Fibroblast of skin of right quadriceps (primary cell): ENCODE data around the gene TMEM205.

Experiments
- DNase-seq: peaks from one replicate; pipeline ENCODE4 v3.0.0-alpha.2; 2013

Gene TMEM205

GRCh38 chr19:11295665-11296245 is 50.3 kb downstream of the TMEM205 start, which contains the start of gene TSPAN16:
Gene TSPAN16, plus strand, starts transcription at chr19:11296160. Its CDS starts 138 bp downstream, at chr19:11296298.
- DNase-seq: no peak

DNA sequence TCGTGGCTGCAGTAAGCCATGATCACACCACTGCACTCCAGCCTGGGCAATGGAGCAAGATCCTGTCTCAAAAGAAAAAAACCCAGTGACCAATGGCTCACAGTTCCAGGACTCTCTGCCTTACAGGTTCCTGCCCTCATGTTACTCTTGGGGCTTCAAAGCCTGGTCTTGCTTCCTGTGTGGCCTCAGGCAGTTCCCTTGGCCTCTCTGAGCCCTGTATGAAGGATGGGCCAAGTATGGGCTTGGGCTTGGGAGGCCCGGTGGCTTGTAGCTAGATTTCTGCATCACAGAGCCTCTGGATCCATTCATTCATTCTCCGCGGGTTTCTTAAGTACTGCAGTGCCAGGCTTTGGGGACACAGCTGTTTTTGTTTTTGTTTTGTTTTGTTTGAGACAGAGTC is 50.9 kb downstream of the TMEM205 start:
- no peak for DNase-seq

- peak; percentile 89 for DNase-seq
Measured at GRCh38 chr19:11293433-11294389, 52.4 kb downstream of the TMEM205 start.
